GM12878 (cell line): Measurements from ENCODE around the gene SHISA6. TPM values are rescaled to one million over a fixed set of nuclear protein-coding genes. Genes with fewer than 3 reads are reported as not detected.

Experiments used
- ATAC-seq: fragments of 200-7000 bp; cut with Tn5 transposase; 3 replicates; pipeline ENCODE4 v1.9.1; 2020; ENCODE audit warnings: mild to moderate bottlenecking, moderate library complexity
- BruUV-seq: library from RNA; stranded (reverse); fragments of 400-500 nt; replicated peaks from 2 replicates; lab custom pipeline; 2021; lab: Mats Ljungman, UMichigan
- CTCF ChIA-PET: fragments of 300-600 bp; sonication (Branson Sonifier 250); formaldehyde crosslinking; extraction: SDS; loops from one replicate; lab custom pipeline; 2021; ENCODE audit warnings: inconsistent platforms; lab: Yijun Ruan, JAX
- POLR2A ChIA-PET: fragments of 350-600 bp; formaldehyde crosslinking; extraction: SDS; loops from one replicate; lab custom pipeline; 2021; ENCODE audit warnings: inconsistent platforms; lab: Charles Lee
- RAD21 ChIA-PET: fragments of 300-600 bp; sonication (Branson Sonifier 250); formaldehyde crosslinking; loops from one replicate; lab custom pipeline; 2023; ENCODE audit warnings: antibody characterized with exemption; ENCODE audit not compliant: unreplicated experiment; lab: Charles Lee
- SMC1A ChIA-PET: fragments of 300-600 bp; sonication (Branson Sonifier 250); formaldehyde crosslinking; loops from one replicate; lab custom pipeline; 2023; ENCODE audit not compliant: unreplicated experiment, uncharacterized antibody; lab: Charles Lee
- DNase-seq: peaks from one replicate; pipeline ENCODE4 v3.0.0-alpha.2; 2011; ENCODE audit warnings: low read depth, low spot score
- FAIRE-seq: peaks from 3 replicates; lab custom pipeline; 2011; peaks lifted over from hg19 to GRCh38; lab: Jason Lieb, UNC
- H2AFZ ChIP-seq: 2 replicates; pipeline ENCODE4 v1.6.0; 2011; ENCODE audit warnings: low read depth, low read length, control low read depth; ENCODE audit not compliant: control insufficient read depth
- H3K27ac ChIP-seq: 2 replicates; pipeline ENCODE4 v1.5.1; 2011; ENCODE audit warnings: control low read depth; ENCODE audit not compliant: control insufficient read depth, insufficient read depth
- H3K27me3 ChIP-seq, 2 experiments: replicated peaks in 1 of 2; 2 replicates each; pipeline versions ENCODE4 v1.6.0 to v1.6.1; 2011; ENCODE audit warnings: low read length in 1 of 2; ENCODE audit not compliant: control insufficient read depth in 2 of 2, insufficient read depth in 2 of 2
- H3K36me3 ChIP-seq, 2 experiments: 2 replicates each; pipeline ENCODE4 v1.5.1; 2011; ENCODE audit warnings: low read length in 1 of 2; ENCODE audit not compliant: control insufficient read depth in 2 of 2, insufficient read depth in 2 of 2
- H3K4me1 ChIP-seq: 2 replicates; pipeline ENCODE4 v1.6.1; 2011; ENCODE audit warnings: mild to moderate bottlenecking, low read length, moderate library complexity, mixed read lengths; ENCODE audit not compliant: control insufficient read depth, insufficient read depth
- H3K4me2 ChIP-seq: 2 replicates; pipeline ENCODE4 v1.6.0; 2011; ENCODE audit warnings: control low read depth; ENCODE audit not compliant: control insufficient read depth, insufficient read depth
- H3K4me3 ChIP-seq: fragments of 200-600 bp; sonication (generic); 2 replicates; pipeline ENCODE4 v1.5.1; 2016
- H3K79me2 ChIP-seq: 2 replicates; pipeline ENCODE4 v1.6.0; 2011; ENCODE audit warnings: low read length; ENCODE audit not compliant: control insufficient read depth, insufficient read depth
- H3K9ac ChIP-seq: 2 replicates; pipeline ENCODE4 v1.8.0; 2011; ENCODE audit warnings: low read length, control low read depth, mixed read lengths; ENCODE audit not compliant: control insufficient read depth, insufficient read depth
- H3K9me3 ChIP-seq: replicated peaks from 3 replicates; pipeline ENCODE4 v1.5.1; 2011; ENCODE audit warnings: mild to moderate bottlenecking, low read length; ENCODE audit not compliant: control insufficient read depth, insufficient read depth
- H4K20me1 ChIP-seq: 2 replicates; pipeline ENCODE4 v1.6.0; 2011; ENCODE audit not compliant: control insufficient read depth, insufficient read depth
- BHLHE40 ChIP-seq, 2 experiments: fragments of 450-650 bp in 1 of 2; IDR thresholded peaks; 2 replicates each; pipeline ENCODE4 v1.6.1; 2011 to 2017; ENCODE audit warnings: low read depth in 2 of 2, borderline replicate concordance in 1 of 2, improper control_type of control experiment in 1 of 2, low read length in 1 of 2, mild to moderate bottlenecking in 1 of 2
- STAT3 ChIP-seq: IDR thresholded peaks from 2 replicates; pipeline ENCODE4 v1.6.1; 2011; ENCODE audit warnings: low read depth, low read length, improper control_type of control experiment
- TARDBP ChIP-seq: IDR thresholded peaks from 2 replicates; pipeline ENCODE4 v1.6.1; 2016; ENCODE audit warnings: borderline replicate concordance
- WGBS: methylation state at CpG from one replicate; pipeline ENCODE4 v1.1.6; 2016; ENCODE audit warnings: low lambda C conversion rate; ENCODE audit not compliant: insufficient replicate concordance, insufficient coverage; ENCODE audit errors: missing lambda C conversion rate; 5-methylcytosine and 5-hydroxymethylcytosine counted together
- in situ Hi-C: fragments of 300-500 bp; cut with MboI; formaldehyde crosslinking; loops from 9 replicates; pipeline ENCODE4 v1.14.3; 2018; ENCODE audit warnings: mixed read lengths
- intact Hi-C: fragments of 100-400 bp; cut with micrococcal nuclease; formaldehyde crosslinking; loops from one replicate; pipeline ENCODE4 v1.14.2; 2022; ENCODE audit not compliant: unreplicated experiment
- polyA plus RNA-seq, 11 experiments: library from polyadenylated mRNA; depleted of rRNA in 4 of 11; unstranded in 6 of 11; stranded (reverse) in 5 of 11; fragments of >200 nt; fragmentation: Nextera tagmentation in 4 of 11; fragmentation: Illumina TruSeq in 1 of 11; extraction: Ambion mirVana in 4 of 11; extraction: Trizol in 1 of 11; gene quantifications; 1 replicate in 1 of 11; 2 replicates in 10 of 11; pipeline versions ENCODE4 v1.2.1 to v1.2.3, GENCODE V29; 2011 to 2016; ENCODE audit warnings: inconsistent platforms in 2 of 11, missing spikeins in 2 of 11, low read depth in 1 of 11
- total RNA-seq, 4 experiments: library from RNA; depleted of rRNA in 3 of 4; stranded (reverse); fragments of >200 nt in 3 of 4; fragmentation: Illumina TruSeq in 1 of 4; extraction: Trizol in 1 of 4; gene quantifications; 2 replicates each; pipeline versions ENCODE4 v1.2.1 to v1.2.3, GENCODE V29; 2013 to 2021
- TF ChIP-seq, protein P1 (sequence below): IDR thresholded peaks from 2 replicates; pipeline ENCODE4 v1.6.1; 2011; ENCODE audit warnings: borderline replicate concordance, low read depth, mild to moderate bottlenecking, moderate library complexity, low read length; ENCODE audit not compliant: insufficient read depth, poor library complexity, severe bottlenecking
- TF ChIP-seq, protein P2 (sequence below): IDR thresholded peaks from 2 replicates; pipeline ENCODE4 v1.6.1; 2012; ENCODE audit warnings: mild to moderate bottlenecking, low read depth, low read length
- TF ChIP-seq, protein P3 (sequence below): fragments of 450-650 bp; IDR thresholded peaks from 2 replicates; pipeline ENCODE4 v1.6.1; 2018; ENCODE audit warnings: mild to moderate bottlenecking, low read depth, moderate library complexity; ENCODE audit not compliant: partially characterized antibody
- TF ChIP-seq, protein P4 (sequence below): fragments of 150-350 bp; IDR thresholded peaks from 2 replicates; pipeline ENCODE4 v1.6.1; 2014; ENCODE audit warnings: mild to moderate bottlenecking, low read depth, low read length
- TF ChIP-seq, protein P5 (sequence below): IDR thresholded peaks from 2 replicates; pipeline ENCODE4 v1.6.1; 2011; ENCODE audit warnings: low read depth, mild to moderate bottlenecking, low read length, moderate library complexity, borderline replicate concordance; ENCODE audit errors: extremely low read depth

Gene SHISA6
- total and polyA plus RNA-seq, 10 of the 15 experiments (the other 5 are each of a cell fraction or from before 2014, with no cell fraction given) = not detected

DNA sequence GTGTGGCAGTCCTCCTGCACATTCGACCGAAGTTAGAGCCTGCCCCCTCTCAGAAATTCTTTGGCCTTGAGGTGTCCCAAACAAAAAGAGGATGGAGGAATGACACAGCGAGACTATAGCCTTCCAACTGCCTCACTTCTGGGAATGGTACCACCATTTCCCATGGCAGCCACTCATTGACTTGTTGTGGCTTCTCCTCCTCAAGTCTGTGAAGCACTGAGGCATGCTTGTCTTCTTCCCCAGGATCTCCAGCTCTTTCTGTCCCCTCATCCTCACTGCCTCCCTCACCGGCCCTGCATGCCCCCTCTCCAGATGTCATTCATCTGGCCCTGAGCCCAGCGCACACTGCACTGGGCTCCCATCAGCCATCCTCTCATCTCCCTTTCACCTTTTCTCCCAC, 313.5 kb downstream of the SHISA6 start:
- BruUV-seq = no TSS peak
- ChIA-PET RAD21 (no interaction called here), CTCF (no interaction called here), POLR2A (no interaction called here)
- Histone ChIP-seq H3K4me1 (no peaks in the 10 kb centered on the region), H2AFZ (no peak overlapping the region), H3K4me3 (no peak overlapping the region), H3K79me2 (no peaks in the 10 kb centered on the region), H3K36me3 (no peaks in the 10 kb centered on the region), H3K27me3 (no peaks in the 10 kb centered on the region), H4K20me1 (no peaks in the 10 kb centered on the region), H3K27ac (no peak overlapping the region), H3K9me3 (no peaks in the 10 kb centered on the region; the same call in 2 of the 3 replicates)
- in situ Hi-C loops (no loop called here), intact Hi-C loops (no loop called here)
- WGBS = 13% methylated on average over 5 of the region's 5 CpGs
- ATAC-seq (no peak), FAIRE-seq (no peak)
- TF ChIP-seq BHLHE40 (IDR thresholded peaks at IDR 0.05; ENCODE audit: borderline replicate concordance in 1 of 2, low read depth in 2 of 2, low read length in 1 of 2) (no peak), STAT3 (no peak), TARDBP (no peak)
- TF ChIP-seq, protein P1, sequence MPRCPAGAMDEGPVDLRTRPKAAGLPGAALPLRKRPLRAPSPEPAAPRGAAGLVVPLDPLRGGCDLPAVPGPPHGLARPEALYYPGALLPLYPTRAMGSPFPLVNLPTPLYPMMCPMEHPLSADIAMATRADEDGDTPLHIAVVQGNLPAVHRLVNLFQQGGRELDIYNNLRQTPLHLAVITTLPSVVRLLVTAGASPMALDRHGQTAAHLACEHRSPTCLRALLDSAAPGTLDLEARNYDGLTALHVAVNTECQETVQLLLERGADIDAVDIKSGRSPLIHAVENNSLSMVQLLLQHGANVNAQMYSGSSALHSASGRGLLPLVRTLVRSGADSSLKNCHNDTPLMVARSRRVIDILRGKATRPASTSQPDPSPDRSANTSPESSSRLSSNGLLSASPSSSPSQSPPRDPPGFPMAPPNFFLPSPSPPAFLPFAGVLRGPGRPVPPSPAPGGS = no peak
- TF ChIP-seq, protein P2, sequence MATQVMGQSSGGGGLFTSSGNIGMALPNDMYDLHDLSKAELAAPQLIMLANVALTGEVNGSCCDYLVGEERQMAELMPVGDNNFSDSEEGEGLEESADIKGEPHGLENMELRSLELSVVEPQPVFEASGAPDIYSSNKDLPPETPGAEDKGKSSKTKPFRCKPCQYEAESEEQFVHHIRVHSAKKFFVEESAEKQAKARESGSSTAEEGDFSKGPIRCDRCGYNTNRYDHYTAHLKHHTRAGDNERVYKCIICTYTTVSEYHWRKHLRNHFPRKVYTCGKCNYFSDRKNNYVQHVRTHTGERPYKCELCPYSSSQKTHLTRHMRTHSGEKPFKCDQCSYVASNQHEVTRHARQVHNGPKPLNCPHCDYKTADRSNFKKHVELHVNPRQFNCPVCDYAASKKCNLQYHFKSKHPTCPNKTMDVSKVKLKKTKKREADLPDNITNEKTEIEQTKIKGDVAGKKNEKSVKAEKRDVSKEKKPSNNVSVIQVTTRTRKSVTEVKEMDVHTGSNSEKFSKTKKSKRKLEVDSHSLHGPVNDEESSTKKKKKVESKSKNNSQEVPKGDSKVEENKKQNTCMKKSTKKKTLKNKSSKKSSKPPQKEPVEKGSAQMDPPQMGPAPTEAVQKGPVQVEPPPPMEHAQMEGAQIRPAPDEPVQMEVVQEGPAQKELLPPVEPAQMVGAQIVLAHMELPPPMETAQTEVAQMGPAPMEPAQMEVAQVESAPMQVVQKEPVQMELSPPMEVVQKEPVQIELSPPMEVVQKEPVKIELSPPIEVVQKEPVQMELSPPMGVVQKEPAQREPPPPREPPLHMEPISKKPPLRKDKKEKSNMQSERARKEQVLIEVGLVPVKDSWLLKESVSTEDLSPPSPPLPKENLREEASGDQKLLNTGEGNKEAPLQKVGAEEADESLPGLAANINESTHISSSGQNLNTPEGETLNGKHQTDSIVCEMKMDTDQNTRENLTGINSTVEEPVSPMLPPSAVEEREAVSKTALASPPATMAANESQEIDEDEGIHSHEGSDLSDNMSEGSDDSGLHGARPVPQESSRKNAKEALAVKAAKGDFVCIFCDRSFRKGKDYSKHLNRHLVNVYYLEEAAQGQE = no peak
- TF ChIP-seq, protein P3, sequence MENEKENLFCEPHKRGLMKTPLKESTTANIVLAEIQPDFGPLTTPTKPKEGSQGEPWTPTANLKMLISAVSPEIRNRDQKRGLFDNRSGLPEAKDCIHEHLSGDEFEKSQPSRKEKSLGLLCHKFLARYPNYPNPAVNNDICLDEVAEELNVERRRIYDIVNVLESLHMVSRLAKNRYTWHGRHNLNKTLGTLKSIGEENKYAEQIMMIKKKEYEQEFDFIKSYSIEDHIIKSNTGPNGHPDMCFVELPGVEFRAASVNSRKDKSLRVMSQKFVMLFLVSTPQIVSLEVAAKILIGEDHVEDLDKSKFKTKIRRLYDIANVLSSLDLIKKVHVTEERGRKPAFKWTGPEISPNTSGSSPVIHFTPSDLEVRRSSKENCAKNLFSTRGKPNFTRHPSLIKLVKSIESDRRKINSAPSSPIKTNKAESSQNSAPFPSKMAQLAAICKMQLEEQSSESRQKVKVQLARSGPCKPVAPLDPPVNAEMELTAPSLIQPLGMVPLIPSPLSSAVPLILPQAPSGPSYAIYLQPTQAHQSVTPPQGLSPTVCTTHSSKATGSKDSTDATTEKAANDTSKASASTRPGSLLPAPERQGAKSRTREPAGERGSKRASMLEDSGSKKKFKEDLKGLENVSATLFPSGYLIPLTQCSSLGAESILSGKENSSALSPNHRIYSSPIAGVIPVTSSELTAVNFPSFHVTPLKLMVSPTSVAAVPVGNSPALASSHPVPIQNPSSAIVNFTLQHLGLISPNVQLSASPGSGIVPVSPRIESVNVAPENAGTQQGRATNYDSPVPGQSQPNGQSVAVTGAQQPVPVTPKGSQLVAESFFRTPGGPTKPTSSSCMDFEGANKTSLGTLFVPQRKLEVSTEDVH = no peak
- TF ChIP-seq, protein P4, sequence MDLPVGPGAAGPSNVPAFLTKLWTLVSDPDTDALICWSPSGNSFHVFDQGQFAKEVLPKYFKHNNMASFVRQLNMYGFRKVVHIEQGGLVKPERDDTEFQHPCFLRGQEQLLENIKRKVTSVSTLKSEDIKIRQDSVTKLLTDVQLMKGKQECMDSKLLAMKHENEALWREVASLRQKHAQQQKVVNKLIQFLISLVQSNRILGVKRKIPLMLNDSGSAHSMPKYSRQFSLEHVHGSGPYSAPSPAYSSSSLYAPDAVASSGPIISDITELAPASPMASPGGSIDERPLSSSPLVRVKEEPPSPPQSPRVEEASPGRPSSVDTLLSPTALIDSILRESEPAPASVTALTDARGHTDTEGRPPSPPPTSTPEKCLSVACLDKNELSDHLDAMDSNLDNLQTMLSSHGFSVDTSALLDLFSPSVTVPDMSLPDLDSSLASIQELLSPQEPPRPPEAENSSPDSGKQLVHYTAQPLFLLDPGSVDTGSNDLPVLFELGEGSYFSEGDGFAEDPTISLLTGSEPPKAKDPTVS = no peak
- TF ChIP-seq, protein P5, sequence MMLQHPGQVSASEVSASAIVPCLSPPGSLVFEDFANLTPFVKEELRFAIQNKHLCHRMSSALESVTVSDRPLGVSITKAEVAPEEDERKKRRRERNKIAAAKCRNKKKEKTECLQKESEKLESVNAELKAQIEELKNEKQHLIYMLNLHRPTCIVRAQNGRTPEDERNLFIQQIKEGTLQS = no peak
- TF ChIP-seq, all 136 proteins: peak for 0
- Histone ChIP-seq H3K9ac (no peak overlapping the region), H3K4me2 (no peak overlapping the region)
- DNase-seq = no peak
- SMC1A ChIA-PET = no interaction called here
